PFSK-1 (cell line): Measurements from ENCODE around the gene LRRC8C.

Experiments
- FOXP2 ChIP-seq: optimal IDR thresholded peaks from 2 replicates; pipeline ENCODE3; 2011; ENCODE audit warnings: borderline replicate concordance, control low read depth, inconsistent platforms; ENCODE audit not compliant: insufficient read depth; ENCODE audit errors: extremely low read length, extremely low read depth
- POLR2AphosphoS5 ChIP-seq: IDR thresholded peaks from 2 replicates; pipeline ENCODE4 v1.6.1; 2012; ENCODE audit warnings: low read depth, mild to moderate bottlenecking, control low read depth, low read length, moderate library complexity
- SIN3A ChIP-seq: IDR thresholded peaks from 2 replicates; pipeline ENCODE4 v1.6.1; 2012; ENCODE audit warnings: mild to moderate bottlenecking, low read length, moderate library complexity, borderline replicate concordance; ENCODE audit not compliant: insufficient read depth
- TAF1 ChIP-seq: IDR thresholded peaks from 2 replicates; pipeline ENCODE4 v1.6.1; 2012; ENCODE audit warnings: low read length, control low read depth, borderline replicate concordance; ENCODE audit not compliant: insufficient read depth
- TF ChIP-seq, protein P1 (sequence below), 2 experiments: IDR thresholded peaks; 2 replicates each; pipeline versions ENCODE4 v1.6.1 to v1.8.0; 2011 to 2012; ENCODE audit warnings: low read depth in 2 of 2, low read length in 2 of 2, control low read depth in 1 of 2, inconsistent platforms in 1 of 2, mild to moderate bottlenecking in 1 of 2, moderate library complexity in 1 of 2; ENCODE audit not compliant: insufficient read depth in 1 of 2

LRRC8C gene

DNA sequence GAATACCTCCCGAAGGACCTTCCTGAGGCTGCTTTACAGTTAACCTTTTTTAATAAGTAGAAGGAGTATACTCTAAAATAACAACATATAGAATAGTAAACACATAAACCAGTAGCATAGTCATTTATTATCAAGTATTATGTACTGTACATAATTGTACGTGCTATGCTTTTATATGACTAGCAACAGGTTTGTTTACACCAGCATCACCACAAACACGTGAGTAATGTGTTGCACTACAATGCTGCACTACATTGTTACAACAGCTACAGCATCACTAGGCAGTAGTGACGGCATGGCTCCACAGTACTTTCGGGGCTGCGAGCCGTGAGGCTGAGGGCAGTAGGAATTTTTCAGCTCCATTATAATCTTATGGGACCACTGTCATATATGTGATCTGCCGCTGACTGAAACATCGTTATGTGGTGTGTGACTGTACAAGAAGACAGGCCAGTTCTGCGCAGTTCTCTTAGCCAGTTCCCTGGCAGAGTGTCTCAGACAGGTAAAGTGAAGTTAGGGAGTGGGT, 105.1 kb downstream of the LRRC8C start:
- TF ChIP-seq, protein P1, sequence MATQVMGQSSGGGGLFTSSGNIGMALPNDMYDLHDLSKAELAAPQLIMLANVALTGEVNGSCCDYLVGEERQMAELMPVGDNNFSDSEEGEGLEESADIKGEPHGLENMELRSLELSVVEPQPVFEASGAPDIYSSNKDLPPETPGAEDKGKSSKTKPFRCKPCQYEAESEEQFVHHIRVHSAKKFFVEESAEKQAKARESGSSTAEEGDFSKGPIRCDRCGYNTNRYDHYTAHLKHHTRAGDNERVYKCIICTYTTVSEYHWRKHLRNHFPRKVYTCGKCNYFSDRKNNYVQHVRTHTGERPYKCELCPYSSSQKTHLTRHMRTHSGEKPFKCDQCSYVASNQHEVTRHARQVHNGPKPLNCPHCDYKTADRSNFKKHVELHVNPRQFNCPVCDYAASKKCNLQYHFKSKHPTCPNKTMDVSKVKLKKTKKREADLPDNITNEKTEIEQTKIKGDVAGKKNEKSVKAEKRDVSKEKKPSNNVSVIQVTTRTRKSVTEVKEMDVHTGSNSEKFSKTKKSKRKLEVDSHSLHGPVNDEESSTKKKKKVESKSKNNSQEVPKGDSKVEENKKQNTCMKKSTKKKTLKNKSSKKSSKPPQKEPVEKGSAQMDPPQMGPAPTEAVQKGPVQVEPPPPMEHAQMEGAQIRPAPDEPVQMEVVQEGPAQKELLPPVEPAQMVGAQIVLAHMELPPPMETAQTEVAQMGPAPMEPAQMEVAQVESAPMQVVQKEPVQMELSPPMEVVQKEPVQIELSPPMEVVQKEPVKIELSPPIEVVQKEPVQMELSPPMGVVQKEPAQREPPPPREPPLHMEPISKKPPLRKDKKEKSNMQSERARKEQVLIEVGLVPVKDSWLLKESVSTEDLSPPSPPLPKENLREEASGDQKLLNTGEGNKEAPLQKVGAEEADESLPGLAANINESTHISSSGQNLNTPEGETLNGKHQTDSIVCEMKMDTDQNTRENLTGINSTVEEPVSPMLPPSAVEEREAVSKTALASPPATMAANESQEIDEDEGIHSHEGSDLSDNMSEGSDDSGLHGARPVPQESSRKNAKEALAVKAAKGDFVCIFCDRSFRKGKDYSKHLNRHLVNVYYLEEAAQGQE (IDR thresholded peaks at IDR 0.05; ENCODE audit: insufficient read depth in 1 of 2, low read depth in 2 of 2, low read length in 2 of 2), result no peak
- no peak for TF ChIP-seq SIN3A
- TF ChIP-seq FOXP2, result no peak
- TF ChIP-seq TAF1, result no peak
- TF ChIP-seq POLR2AphosphoS5, result no peak

DNA sequence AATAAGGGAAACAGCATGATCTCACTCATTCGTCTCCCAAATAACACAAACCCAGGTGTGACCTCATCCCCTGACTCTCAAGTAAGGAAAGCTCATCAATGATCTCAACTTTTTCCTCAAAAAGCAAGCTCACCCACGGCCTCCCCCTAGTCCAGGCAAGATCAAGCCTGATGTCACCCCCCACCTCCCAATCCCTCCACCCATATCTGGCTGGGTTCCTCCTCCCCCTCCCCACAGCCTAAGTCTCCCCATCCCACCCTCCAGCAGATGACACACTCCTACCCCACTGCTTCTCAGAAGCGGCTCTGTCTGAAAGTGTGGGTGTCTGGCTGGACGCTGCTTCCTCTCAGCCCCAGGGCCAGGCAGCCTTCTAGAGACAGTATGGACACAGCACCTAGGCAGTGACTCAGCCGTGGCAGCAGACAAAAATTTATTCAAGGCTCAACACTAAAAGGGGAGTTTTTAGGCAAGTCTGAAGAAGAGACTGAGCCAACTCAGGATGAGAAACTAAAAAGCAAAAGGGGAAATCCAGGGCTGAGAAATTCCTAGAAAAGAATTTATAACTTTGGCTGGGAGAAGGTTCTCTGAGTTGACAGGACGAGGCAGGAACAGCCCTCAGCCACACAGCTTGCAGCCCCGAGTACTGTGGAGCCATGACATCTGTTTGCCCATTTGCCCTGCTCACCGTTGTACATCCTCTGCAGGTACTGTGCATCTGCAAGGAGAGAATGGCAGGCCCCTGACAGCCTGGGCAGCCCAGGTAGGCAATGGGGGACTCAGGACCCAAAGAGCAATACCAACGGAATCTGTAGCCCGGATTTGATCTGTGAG, 106.3 kb downstream of the LRRC8C start:
- no peak for TF ChIP-seq SIN3A
- no peak for TF ChIP-seq POLR2AphosphoS5
- no peak for TF ChIP-seq FOXP2
- TF ChIP-seq, protein P1 (IDR thresholded peaks at IDR 0.05; ENCODE audit: insufficient read depth in 1 of 2, low read depth in 2 of 2, low read length in 2 of 2), result no peak
- no peak for TF ChIP-seq TAF1

DNA sequence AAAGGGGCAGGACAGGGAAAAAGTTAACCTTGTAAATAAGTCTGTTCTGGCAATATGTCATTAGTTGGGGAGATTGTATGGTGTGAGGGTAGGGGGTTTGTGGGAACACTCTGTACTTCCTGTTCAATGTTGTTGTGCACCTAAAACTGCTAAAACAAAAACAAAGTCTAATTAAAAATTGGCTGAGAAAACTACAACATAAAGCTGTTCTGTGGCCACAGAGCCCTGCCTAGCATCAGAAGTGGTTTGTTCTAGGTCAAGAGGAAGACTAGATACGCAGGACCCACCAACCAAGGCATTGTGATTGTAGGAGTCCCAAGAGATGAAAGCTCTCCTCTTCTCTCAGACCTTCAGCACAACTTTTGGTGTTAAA, 106.9 kb downstream of the LRRC8C start:
- TF ChIP-seq FOXP2, result no peak
- TF ChIP-seq SIN3A, result no peak
- TF ChIP-seq, protein P1 (IDR thresholded peaks at IDR 0.05; ENCODE audit: insufficient read depth in 1 of 2, low read depth in 2 of 2, low read length in 2 of 2), result no peak
- TF ChIP-seq POLR2AphosphoS5, result no peak
- no peak for TF ChIP-seq TAF1

DNA sequence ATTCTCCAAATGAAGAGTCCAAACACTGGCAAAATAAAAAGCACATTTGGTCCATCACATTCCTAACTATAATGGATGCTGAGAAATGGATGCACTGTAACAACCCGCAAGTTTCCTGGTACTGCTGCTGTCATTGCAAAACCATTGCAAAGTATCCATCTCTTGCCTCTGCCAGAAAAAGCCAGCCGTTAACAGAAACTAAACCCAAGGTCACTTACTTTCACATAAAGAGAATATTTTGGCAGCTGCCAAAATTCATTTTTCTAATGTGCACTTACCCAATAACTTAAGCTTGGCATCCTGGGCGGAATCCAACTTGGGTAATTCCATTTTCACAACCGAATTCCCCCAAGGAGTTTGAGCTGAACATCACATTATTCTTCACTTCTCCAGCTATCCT, 110.9 kb downstream of the LRRC8C start:
- TF ChIP-seq SIN3A (no peak), TAF1 (no peak)

DNA sequence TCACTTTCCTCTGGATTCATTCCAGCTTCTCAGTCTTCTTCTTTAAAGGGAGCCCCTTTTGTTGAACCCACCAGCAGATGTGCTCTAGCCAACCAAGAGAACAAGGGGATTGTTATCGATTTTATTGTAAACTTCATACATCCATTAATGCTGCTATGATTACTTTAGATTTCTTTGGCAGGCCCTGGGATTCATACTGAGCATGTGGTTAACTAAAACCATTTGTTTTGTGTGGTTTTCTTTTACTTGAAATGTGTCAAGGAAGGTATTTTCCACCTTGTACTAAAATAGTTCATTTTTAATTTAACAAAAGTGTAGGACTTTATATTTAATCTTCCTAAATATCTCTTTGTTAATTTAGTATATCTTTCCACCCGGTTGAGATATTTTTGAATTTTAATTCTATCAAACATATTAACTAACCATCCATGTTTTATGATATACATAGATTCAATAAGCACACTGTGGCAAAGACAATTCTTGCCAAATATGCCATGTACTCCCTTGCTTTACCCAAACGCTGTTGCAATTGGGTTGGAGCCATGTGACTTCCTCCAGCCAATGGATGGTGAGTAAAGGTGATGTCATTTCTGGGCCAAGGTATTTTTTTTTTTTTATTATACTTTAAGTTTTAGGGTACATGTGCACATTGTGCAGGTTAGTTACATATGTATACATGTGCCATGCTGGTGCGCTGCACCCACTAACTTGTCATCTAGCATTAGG, 113.7 kb downstream of the LRRC8C start:
- TF ChIP-seq TAF1 (no peak), SIN3A (no peak), POLR2AphosphoS5 (no peak), FOXP2 (no peak)
- TF ChIP-seq, protein P1 (IDR thresholded peaks at IDR 0.05; ENCODE audit: insufficient read depth in 1 of 2, low read depth in 2 of 2, low read length in 2 of 2), result no peak
